Superior temporal gyrus (tissue), 1 donor: Measurements from ENCODE around the gene TMEM11.
"Not testable (repeated sequence)": the region's sequence is repeated elsewhere in the genome, so short reads cannot be mapped to it uniquely, and the experiment has no call there.

Experiments used
- DNase-seq: peaks from one replicate; pipeline ENCODE4 v3.0.0-alpha.2; 2016; ENCODE audit errors: extremely low spot score

Gene TMEM11

GRCh38 chr17:21212826-21213637 is 929 bp downstream of the TMEM11 start:
- no peak for DNase-seq

- DNase-seq = no peak
Observed at GRCh38 chr17:21211825-21212479, 2.0 kb downstream of the TMEM11 start.

- no peak for DNase-seq
Observed at GRCh38 chr17:21210411-21211076, 3.4 kb downstream of the TMEM11 start.

DNA sequence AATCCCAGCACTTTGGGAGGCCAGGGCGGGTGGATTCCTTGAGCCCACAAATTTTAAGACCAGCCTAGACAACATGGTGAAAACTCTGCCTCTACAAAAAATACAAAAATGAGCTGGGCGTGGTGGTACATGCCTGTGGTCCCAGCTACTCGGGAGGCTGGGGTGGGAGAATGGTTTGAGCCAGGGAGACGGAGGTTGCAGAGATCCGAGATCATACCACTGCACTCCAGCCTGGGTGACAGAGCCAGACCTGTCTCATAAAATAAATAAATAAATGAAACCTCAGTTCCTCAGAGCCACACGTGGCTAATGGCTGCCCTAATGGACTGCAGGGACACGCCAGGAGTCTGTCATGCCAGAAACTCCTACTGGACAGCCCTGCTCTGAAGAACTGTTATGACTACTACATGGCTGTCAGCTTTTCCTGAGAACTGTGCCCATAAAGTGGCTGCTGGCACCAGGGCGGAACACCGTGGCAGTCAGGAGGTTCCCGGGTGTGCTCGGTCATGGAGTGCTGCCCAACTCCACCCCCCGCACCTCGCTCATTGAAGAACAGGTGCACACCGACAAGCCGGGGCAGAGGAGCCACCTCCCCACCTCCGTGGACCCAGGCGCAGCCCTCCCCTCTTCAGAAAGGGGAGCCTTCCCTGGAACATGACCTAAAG is 4.3 kb downstream of the TMEM11 start:
- no peak for DNase-seq

GRCh38 chr17:21208352-21208751 is 5.6 kb downstream of the TMEM11 start:
- no peak for DNase-seq

DNA sequence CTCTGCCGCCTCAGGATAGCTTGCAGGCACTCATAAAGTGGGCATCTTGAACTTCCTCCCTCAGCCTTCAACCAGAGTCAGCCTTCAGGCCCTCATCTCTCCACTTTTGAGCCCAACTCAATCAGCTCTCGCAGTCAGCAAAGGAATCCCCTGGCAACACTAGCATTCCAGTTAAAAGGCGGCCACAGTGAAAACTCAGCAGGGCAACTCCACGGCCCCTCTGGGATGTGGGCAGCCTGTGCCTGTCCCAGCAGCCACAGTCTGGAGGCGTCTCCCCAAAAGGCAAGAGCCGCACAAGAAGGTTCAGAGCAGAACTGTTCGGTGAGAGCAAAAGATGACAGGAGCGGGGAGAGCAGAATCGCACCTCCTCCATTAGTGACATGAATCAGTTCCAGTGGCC is 9.0 kb downstream of the TMEM11 start:
- DNase-seq = no peak

GRCh38 chr17:21202512-21202911 is 11.4 kb downstream of the TMEM11 start:
- no peak for DNase-seq

DNA sequence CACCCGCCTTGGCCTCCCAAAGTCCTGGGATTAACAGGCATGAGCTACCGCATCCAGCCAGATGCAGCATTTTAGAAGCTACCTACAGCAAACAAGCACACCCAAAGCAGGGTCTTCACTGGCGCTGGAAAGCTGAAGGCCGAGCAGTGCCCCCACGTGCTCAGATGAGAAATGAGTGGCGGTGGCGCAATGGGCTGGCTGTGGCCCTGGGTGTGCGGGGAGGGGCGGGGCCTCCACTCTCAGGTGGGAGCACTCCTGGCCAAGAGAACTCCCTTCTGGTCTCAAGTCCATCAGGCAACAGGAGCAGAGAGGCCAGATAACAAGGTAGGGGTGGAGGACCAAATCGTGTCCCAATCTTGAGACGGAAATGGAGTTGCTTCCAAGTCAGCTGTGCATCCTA is 12.1 kb downstream of the TMEM11 start:
- DNase-seq = no peak

DNA sequence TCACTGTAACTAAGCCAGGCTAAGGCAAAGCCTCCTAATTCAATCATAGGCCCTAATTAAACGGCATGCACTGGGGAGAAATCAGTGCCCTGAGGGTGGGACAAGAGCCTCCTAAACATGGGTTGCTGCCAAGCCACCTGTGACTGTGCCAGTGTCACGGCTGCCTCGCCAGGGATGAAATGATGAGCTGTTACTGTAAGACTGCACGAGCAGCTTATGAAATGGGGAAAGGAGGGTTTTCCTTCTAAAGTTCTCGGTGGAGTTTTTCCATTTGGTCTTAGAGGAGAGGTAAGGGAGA is 12.7 kb downstream of the TMEM11 start:
- DNase-seq = no peak

- DNase-seq = no peak
Observed at GRCh38 chr17:21200590-21201297, 13.2 kb downstream of the TMEM11 start.

DNA sequence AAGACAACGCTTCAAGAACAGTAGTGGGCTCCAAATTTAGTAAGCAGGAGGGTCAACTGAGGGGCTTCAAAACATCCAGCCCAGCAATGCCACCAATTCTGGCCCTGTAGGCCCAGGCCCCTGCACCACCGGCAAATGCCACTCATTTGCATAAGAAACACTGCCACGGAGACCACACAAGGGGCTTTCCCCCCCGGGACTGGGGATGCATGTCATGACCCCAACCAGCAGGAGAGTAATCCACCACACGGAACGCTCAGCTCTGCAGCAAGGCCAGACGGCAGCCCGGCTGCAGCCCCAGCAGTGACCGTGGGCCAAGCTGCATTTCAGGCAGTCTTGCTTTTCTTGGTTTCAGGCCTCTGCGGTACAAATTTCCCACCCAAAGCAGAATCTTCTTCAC is 14.1 kb downstream of the TMEM11 start:
- no peak for DNase-seq

DNA sequence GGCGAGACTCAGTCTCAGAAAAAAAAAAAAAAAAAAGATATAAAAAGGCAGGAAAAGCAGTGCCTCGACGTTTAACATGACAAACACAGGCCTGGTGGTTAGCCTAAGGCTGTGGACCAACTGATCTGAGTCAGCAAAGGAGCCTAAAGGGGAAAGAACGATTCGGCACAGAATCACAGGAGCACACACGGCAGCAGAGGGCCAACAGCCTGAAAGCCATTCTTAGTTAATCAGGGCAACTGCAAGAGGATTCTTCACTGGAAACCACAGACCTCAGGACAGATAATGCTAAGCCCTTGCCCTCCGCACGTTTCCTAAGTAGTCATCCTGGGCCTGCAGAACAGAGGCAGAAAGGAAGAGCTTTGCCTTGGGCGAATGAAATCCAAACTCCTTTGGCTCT is 14.7 kb downstream of the TMEM11 start:
- no peak for DNase-seq

DNA sequence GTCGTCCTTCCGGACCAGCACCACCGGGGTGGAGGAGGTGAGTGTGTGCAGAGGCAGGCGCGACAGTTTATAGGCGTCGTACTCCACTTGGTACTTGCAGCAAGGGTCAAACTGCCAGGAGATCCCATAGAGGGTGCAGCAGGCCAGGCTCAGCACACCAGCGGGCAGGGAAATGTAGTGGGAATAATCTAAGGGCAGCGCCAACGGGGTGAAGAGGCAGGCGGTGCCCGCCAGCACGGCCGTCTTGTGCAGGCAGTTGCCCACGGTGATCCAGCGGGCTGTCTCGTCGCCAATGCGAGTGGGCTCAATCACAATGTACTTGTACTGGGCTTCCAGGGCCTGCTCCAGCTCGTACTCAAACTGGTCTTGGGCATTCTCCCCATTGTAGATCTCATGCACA is 15.6 kb downstream of the TMEM11 start:
- DNase-seq = no peak

DNA sequence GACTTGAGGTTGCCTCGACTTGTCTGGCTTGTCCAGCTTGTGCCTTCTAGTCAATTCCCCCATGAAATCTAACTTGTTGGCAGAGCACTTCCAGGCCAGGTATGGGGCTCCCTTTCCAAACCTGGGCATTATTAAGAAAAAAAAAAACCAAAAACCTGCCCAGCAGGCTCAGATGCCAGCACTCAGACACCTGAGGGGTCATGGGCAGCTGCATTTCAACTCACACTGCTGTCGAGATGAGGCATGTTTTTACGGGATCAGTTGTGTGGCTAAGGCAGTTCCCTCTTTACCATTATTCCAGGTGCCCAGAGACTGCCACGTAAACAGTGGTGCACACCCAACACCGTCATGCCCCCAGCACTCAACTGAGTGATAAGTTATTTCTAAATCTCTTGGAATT is 17.8 kb downstream of the TMEM11 start:
- no peak for DNase-seq

GRCh38 chr17:21194703-21195102 is 19.3 kb downstream of the TMEM11 start:
- peak; percentile 24 for DNase-seq

DNA sequence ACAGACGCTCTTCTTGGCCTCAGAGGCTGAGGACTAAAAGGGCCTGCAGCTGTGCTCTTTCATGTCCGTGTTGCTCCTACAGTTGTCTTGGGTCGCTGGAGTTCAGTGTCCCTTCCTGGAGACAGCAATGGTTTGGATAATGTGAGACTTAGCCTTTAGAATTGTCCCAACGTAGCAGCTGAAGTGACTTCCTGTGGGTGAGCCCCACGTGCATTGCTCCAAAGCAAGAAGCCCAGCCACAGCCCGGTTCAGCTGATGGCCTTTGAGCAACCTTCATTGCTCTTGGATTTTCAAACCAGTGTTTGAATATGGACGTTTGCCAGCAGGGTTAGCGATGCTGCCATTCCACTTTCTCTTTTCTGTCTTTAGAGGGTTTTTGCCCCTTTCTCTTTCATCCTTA is 19.7 kb downstream of the TMEM11 start:
- DNase-seq = no peak

GRCh38 chr17:21193031-21193430 is 20.9 kb downstream of the TMEM11 start:
- DNase-seq = no peak

- not testable (repeated sequence) for DNase-seq
Observed at GRCh38 chr17:21192414-21192813, 21.5 kb downstream of the TMEM11 start.

DNA sequence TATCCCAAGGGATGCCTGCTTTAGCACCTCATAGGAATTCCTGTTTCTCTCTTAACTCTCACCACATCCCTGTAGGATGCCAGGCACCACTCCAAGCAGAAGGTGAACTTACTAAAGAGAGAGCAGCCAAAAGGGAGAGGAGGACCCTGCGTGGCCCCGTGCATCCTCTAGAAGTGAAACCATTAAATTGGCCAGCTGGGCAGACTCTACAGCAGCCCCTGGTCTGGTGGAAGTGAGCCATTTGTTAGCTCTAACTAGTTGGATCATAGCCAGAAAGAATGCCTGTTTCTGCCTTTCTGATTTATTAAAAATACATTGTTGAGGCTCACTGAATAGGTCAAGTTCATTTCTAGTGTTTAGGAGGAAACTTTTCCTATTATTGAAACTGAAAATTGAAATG is 22.3 kb downstream of the TMEM11 start:
- DNase-seq = no peak

- DNase-seq = no peak
Observed at GRCh38 chr17:21190078-21190477, 23.9 kb downstream of the TMEM11 start.

DNA sequence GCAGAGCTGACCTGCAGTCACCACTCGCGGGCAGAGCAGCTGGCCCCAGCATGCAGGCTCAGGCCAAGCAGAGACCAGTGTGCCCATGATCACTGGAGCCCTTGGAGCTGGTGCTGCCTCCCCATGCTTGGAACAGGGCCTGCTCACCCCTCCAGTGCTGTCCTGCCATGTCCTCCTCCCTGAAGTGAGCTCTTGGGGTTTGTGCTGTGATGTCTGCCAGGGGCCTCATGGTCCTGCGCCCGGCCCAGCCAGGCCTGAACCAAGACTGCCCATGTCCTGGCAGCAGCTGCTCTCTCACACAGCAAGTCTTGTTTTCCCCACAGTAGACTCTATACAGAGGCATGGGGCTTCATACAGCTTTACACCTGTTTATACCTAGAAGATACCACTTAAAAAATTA is 24.6 kb downstream of the TMEM11 start:
- DNase-seq = no peak
